ENCODE measurements around the gene REPS1. TPM values are rescaled to one million over a fixed set of nuclear protein-coding genes. Genes with fewer than 3 reads are reported as not detected.

REPS1 gene
- total and polyA plus RNA-seq, 8 donors = 14.1 to 26.2 (median 19.0) TPM

- no peak for TF ChIP-seq CTCF (IDR thresholded peaks at IDR 0.05)
- Histone ChIP-seq H3K27ac (no peak overlapping the region), H3K9me3 (no peaks in the 10 kb centered on the region), H3K27me3 (no peaks in the 10 kb centered on the region), H3K4me3 (no peak overlapping the region), H3K4me1 (peaks cover 0 to 10% (median 3%) of the 10 kb centered on the region in 3 donors), H3K36me3 (no peaks in the 10 kb centered on the region)
- DNase-seq (no peak), ATAC-seq (no peak), FAIRE-seq (no peak)
- intact Hi-C loops (cut with DNase I) = no loop called here
- 92 to 96% methylated on average over 2 of the region's 2 CpGs for WGBS, 2 donors
Measured at GRCh38 chr6:139019722-139020121, 31.7 kb upstream of the REPS1 start.

DNA sequence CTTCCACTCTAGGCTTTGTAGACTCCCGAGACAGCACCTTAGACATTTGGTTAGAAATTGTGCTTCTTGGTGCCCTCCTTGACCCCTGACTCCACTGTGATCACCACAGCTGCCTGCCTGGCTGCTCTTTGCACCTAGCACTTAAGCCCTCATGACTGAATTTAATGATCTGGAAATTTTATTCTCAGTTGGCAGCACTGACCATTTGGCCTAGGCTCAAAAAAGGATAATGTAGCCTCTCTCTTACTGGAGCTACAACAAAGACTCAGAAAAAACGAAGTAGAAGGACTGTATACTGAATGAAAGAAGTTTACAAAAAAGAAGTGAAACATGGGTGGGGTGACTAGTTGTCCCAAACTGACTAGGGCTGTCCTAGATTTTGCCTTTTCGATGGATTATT is 29.2 kb upstream of the REPS1 start:
- peak in 1 of 6 donors; percentile 19 for DNase-seq
- intact Hi-C loops (cut with DNase I) = no loop called here
- Histone ChIP-seq H3K27ac (no peak overlapping the region), H3K4me3 (no peak overlapping the region), H3K27me3 (no peaks in the 10 kb centered on the region), H3K4me1 (peaks cover 0 to 10% (median 3%) of the 10 kb centered on the region in 3 donors), H3K36me3 (no peaks in the 10 kb centered on the region), H3K9me3 (no peaks in the 10 kb centered on the region)
- peak in 3 of 4 donors; percentile 59 to 90 (median 68) for ATAC-seq
- no peak for FAIRE-seq
- 26 to 31% methylated on average over 3 of the region's 3 CpGs for WGBS, 2 donors
- TF ChIP-seq CTCF (IDR thresholded peaks at IDR 0.05) = no peak

DNA sequence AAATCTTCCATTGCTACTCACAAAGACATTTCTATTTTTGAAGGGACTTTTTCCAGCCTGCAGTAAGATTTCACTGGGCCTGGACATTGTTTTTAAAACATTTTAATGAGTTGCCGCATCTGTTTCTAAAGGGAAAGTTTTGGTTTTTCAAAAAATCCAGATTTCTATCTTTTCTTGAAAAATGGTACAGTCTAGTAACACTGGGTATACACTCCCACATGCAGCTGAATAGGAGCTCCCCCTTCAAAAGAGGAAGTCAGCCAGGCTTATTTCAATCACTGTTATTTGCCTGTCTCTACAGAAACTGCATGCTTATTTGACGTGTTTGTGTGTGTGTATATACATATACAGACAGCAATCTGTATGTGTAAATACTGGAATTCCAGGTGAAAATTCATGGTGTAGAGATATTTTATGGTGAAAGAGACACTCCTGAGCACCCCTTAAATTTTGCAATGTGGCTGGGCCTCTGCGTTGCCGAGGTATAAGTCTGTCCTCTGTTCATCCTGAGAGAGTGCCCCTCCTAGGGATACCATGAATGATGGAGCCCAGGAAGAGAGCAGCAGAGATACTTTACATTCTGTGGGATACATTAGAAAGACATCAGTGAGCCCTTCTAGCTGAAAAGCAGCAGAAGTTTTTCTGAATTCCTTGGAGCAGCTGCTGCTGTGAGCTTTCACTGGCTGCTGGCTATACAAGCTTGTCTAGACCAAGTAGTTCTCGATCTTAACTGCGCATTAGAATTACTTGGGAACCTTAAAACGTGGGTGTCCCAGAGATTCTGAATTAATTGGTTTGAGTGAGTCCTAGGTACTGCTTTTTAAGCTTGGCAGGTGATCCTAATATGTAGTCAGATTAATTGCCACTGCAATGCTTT is 28.5 kb upstream of the REPS1 start:
- no peaks in the 10 kb centered on the region for H3K9me3 ChIP-seq
- 74% methylated on average over 7 of the region's 7 CpGs for WGBS, 2 donors
- intact Hi-C loops (cut with DNase I) = no loop called here
- no peaks in the 10 kb centered on the region for H3K27me3 ChIP-seq
- no peak for FAIRE-seq
- ATAC-seq = peak in 2 of 4 donors; percentile 17 to 64
- H3K36me3 ChIP-seq = no peaks in the 10 kb centered on the region
- no peak overlapping the region for H3K4me3 ChIP-seq
- no peak overlapping the region for H3K27ac ChIP-seq
- no peak for TF ChIP-seq CTCF (IDR thresholded peaks at IDR 0.05)
- peaks cover 0 to 10% (median 3%) of the 10 kb centered on the region in 3 donors for H3K4me1 ChIP-seq
- DNase-seq = no peak

DNA sequence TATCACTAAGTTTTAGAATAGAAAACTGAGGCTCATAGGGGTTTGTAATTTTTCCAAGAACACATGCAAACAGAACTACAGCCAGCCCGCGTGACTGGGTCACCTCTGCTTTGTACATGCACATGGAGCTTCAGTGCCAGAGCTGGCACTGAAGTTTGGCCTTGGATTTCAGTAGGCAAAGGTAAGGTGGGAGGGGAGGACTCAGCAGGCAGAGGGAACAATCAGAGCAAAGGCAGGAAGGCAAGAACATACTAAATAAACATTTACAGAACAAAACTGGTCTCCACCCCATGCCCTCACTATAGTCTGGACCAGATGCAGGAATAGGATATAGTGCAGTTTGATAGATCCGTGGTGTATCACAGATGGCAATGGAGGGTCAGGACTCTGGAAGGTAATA is 26.9 kb upstream of the REPS1 start:
- DNase-seq (peak in 4 of 6 donors; percentile 46 to 72 (median 62)), ATAC-seq (peak; percentile 58 to 95 (median 90)), FAIRE-seq (no peak)
- H3K4me3 ChIP-seq = no peak overlapping the region
- no peak overlapping the region for H3K27ac ChIP-seq
- no peaks in the 10 kb centered on the region for H3K36me3 ChIP-seq
- 23 to 27% methylated on average over 3 of the region's 3 CpGs for WGBS, 2 donors
- no peak for TF ChIP-seq CTCF (IDR thresholded peaks at IDR 0.05)
- intact Hi-C loops (cut with DNase I) = no loop called here
- H3K9me3 ChIP-seq = no peaks in the 10 kb centered on the region
- peaks cover 0 to 10% (median 3%) of the 10 kb centered on the region in 3 donors for H3K4me1 ChIP-seq
- no peaks in the 10 kb centered on the region for H3K27me3 ChIP-seq
